Daoy (cell line): ENCODE measurements around the gene ARHGAP36. TPM values are rescaled to one million over a fixed set of nuclear protein-coding genes. Genes with fewer than 3 reads are reported as not detected.

Source experiments
- DNase-seq: peaks from one replicate; pipeline ENCODE4 v3.0.0-alpha.2; 2015; ENCODE audit warnings: low read depth
- total RNA-seq: library from RNA; depleted of rRNA; stranded (reverse); fragments of >200 nt; shearing (Covaris generic); gene quantifications from 2 replicates; pipeline ENCODE4 v1.2.3, GENCODE V29; 2014; rRNA removed

Gene ARHGAP36
- 0.42 TPM in 1 of 2 replicates, not detected in the other for total RNA-seq

- DNase-seq: no peak
These were observed at the start of gene ARHGAP36 for GRCh38 chrX:131058136-131058868. Gene ARHGAP36 (plus strand): TSS chrX:131058346. CDS start chrX:131081666, 23,320 bp downstream.

- DNase-seq: no peak
These were observed 48.0 kb upstream of the ARHGAP36 start for GRCh38 chrX:131010186-131010585.

GRCh38 chrX:131025336-131025735 lies 32.8 kb upstream of the ARHGAP36 start:
- no peak for DNase-seq

- DNase-seq: no peak
These were observed 25.6 kb upstream of the ARHGAP36 start for GRCh38 chrX:131032354-131033230.

GRCh38 chrX:131034063-131034462 lies 24.1 kb upstream of the ARHGAP36 start:
- no peak for DNase-seq

- DNase-seq: no peak
These were observed 17.4 kb upstream of the ARHGAP36 start for GRCh38 chrX:131040781-131041180.

- DNase-seq: no peak
These were observed 16.5 kb upstream of the ARHGAP36 start for GRCh38 chrX:131041667-131042066.

GRCh38 chrX:131045726-131046125 lies 12.4 kb upstream of the ARHGAP36 start:
- DNase-seq: no peak

GRCh38 chrX:131046596-131046995 lies 11.6 kb upstream of the ARHGAP36 start:
- DNase-seq: no peak

GRCh38 chrX:131047180-131047579 lies 11.0 kb upstream of the ARHGAP36 start:
- no peak for DNase-seq

GRCh38 chrX:131053076-131053475 lies 5.1 kb upstream of the ARHGAP36 start:
- no peak for DNase-seq

GRCh38 chrX:131054906-131055305 lies 3.2 kb upstream of the ARHGAP36 start:
- no peak for DNase-seq

GRCh38 chrX:131057706-131058105 lies 440 bp upstream of the ARHGAP36 start:
- DNase-seq: no peak

- DNase-seq: no peak
These were observed 1.1 kb downstream of the ARHGAP36 start for GRCh38 chrX:131059246-131059645.

- DNase-seq: no peak
These were observed 2.0 kb downstream of the ARHGAP36 start for GRCh38 chrX:131060147-131060546.

GRCh38 chrX:131061306-131061705 lies 3.2 kb downstream of the ARHGAP36 start:
- no peak for DNase-seq

GRCh38 chrX:131063613-131064012 lies 5.5 kb downstream of the ARHGAP36 start:
- DNase-seq: no peak

GRCh38 chrX:131066237-131066636 lies 8.1 kb downstream of the ARHGAP36 start:
- DNase-seq: no peak

- DNase-seq: no peak
These were observed 9.1 kb downstream of the ARHGAP36 start for GRCh38 chrX:131067216-131067615.

- no peak for DNase-seq
These were observed 9.9 kb downstream of the ARHGAP36 start for GRCh38 chrX:131067846-131068745.

GRCh38 chrX:131068945-131069719 lies 11.0 kb downstream of the ARHGAP36 start:
- peak; percentile 71 for DNase-seq
